M059J (cell line): Measurements from ENCODE around the gene SCN5A. TPM values are rescaled to one million over a fixed set of nuclear protein-coding genes. Genes with fewer than 3 reads are reported as not detected.

ENCODE experiments used
- DNase-seq: peaks from one replicate; pipeline ENCODE4 v3.0.0-alpha.2; 2012; ENCODE audit warnings: low read depth
- total RNA-seq: library from RNA; depleted of rRNA; stranded (reverse); fragments of >200 nt; shearing (Covaris generic); gene quantifications from 2 replicates; pipeline ENCODE4 v1.2.3, GENCODE V29; 2014

SCN5A gene
- total RNA-seq, 1 experiment from 2014 or later = 1.6 TPM

GRCh38 chr3:38542401-38543298 lies 106.8 kb downstream of the SCN5A start:
- DNase-seq = peak; percentile 78

- DNase-seq = no peak
These were observed 107.7 kb downstream of the SCN5A start for GRCh38 chr3:38541806-38542205.

GRCh38 chr3:38538773-38539353 lies 110.6 kb downstream of the SCN5A start:
- DNase-seq = no peak

GRCh38 chr3:38536671-38537070 lies 112.8 kb downstream of the SCN5A start:
- no peak for DNase-seq

- DNase-seq = no peak
These were observed 114.9 kb downstream of the SCN5A start for GRCh38 chr3:38534604-38535003.

GRCh38 chr3:38534180-38534579 lies 115.3 kb downstream of the SCN5A start:
- DNase-seq = no peak

GRCh38 chr3:38533285-38533976 lies 116.1 kb downstream of the SCN5A start:
- DNase-seq = no peak

- DNase-seq = no peak
These were observed 117.0 kb downstream of the SCN5A start for GRCh38 chr3:38532529-38532928.

GRCh38 chr3:38528457-38528856 lies 121.0 kb downstream of the SCN5A start:
- DNase-seq = peak; percentile 29

GRCh38 chr3:38526792-38527191 lies 122.7 kb downstream of the SCN5A start:
- DNase-seq = no peak

GRCh38 chr3:38524141-38524739 lies 125.2 kb downstream of the SCN5A start:
- DNase-seq = no peak

- DNase-seq = no peak
These were observed 127.5 kb downstream of the SCN5A start for GRCh38 chr3:38522002-38522401.

- peak; percentile 61 for DNase-seq
These were observed 128.0 kb downstream of the SCN5A start for GRCh38 chr3:38521391-38521987.

- DNase-seq = no peak
These were observed 129.8 kb downstream of the SCN5A start for GRCh38 chr3:38519651-38520050.

- DNase-seq = peak; percentile 46
These were observed 130.5 kb downstream of the SCN5A start for GRCh38 chr3:38519000-38519399.

GRCh38 chr3:38516669-38517068 lies 132.8 kb downstream of the SCN5A start:
- DNase-seq = no peak

GRCh38 chr3:38515367-38515766 lies 134.1 kb downstream of the SCN5A start:
- DNase-seq = no peak

GRCh38 chr3:38511546-38511945 lies 137.9 kb downstream of the SCN5A start:
- no peak for DNase-seq

- DNase-seq = no peak
These were observed 138.9 kb downstream of the SCN5A start for GRCh38 chr3:38510631-38511030.

GRCh38 chr3:38509732-38510131 lies 139.8 kb downstream of the SCN5A start:
- no peak for DNase-seq

- DNase-seq = no peak
These were observed 142.4 kb downstream of the SCN5A start for GRCh38 chr3:38507120-38507519.
